Uterus (tissue), 2 donors: ENCODE results near the gene C22orf31.
"Not testable (repeated sequence)": the region's sequence is repeated elsewhere in the genome, so short reads cannot be mapped to it uniquely, and the experiment has no call there.

Source experiments
- CTCF ChIP-seq, 4 experiments: fragments of 200-600 bp in 2 of 4; fragments of 450-650 bp in 2 of 4; sonication (generic) in 2 of 4; IDR thresholded peaks; one replicate each; pipeline ENCODE4 v1.5.1; 2016 to 2019; ENCODE audit warnings: antibody characterized with exemption in 4 of 4, mild to moderate bottlenecking in 2 of 4, moderate library complexity in 1 of 4
- POLR2A ChIP-seq, 2 donors: fragments of 450-650 bp; IDR thresholded peaks; one replicate each; pipeline ENCODE4 v1.6.1; 2016; ENCODE audit warnings: antibody characterized with exemption in 2 of 2, mild to moderate bottlenecking in 1 of 2, moderate library complexity in 1 of 2

GRCh38 chr22:29039684-29040083 is 21.9 kb downstream of the C22orf31 start:
- not testable (repeated sequence) for TF ChIP-seq CTCF, POLR2A (IDR thresholded peaks at IDR 0.05)
